GM21786 (cell line): ENCODE results near the gene FAM177A1.

Experiments used
- ATAC-seq: cut with Tn5 transposase; IDR thresholded peaks from one replicate; pipeline ENCODE4 v1.9.1; 2021; ENCODE audit not compliant: unreplicated experiment

FAM177A1 gene

GRCh38 chr14:35122696-35123387 is 76.8 kb downstream of the FAM177A1 start:
- ATAC-seq: no peak

- no peak for ATAC-seq
Observed at GRCh38 chr14:35123388-35123703, 77.3 kb downstream of the FAM177A1 start.

GRCh38 chr14:35124127-35124526 is 78.1 kb downstream of the FAM177A1 start:
- ATAC-seq: no peak
